Measurements from ENCODE around the gene DCTN5. TPM values are rescaled to one million over a fixed set of nuclear protein-coding genes. Genes with fewer than 3 reads are reported as not detected.

The DCTN5 gene
- total RNA-seq = 52.8 and 54.6 TPM in 2 replicates

DNA sequence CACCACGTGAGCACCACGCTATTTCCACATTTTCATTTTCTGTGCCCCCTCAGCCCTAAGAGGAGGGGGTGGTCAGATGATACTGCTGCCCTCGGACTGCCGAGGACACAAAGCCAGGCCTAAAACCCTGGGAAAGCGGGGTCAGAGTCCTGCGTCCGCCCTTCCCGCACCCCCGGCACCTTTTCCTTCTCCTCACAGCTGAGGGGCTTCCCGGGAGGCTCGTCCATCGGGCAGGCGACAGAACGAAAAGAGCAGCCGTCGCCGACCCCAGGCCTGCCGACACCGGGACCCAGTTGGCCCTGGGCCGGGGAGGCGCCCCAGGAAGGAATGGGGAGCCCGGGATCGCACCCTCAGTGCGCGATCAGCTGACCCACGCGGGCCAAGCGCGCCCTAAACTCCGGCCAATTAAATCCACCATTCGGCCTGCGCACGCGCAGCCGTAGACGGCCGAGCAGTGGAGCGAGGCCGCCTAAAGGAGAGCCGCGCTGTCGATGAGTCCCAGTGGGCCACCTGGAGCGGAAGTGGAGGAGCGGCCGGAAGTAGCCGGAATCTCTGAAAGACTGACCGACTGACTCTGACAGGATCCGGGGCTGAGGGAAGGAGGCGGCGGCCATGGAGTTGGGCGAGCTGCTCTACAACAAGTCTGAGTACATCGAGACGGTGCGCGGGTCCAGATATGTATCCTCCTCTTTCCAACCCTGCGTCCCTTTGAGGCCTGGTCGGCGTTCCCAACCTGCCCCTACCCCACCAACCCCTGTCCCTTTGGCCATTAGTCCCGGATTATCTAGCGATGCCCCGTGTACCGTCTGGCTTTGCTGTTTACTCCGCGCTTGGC is at the start of gene DCTN5, which contains the start of gene PALB2:
Gene DCTN5 (plus strand): TSS at position 536 of the 835 bp plus-strand sequence. CDS start 77 bp downstream, at position 613.
Gene PALB2 (minus strand): TSS at position 380 of the 835 bp plus-strand sequence. CDS start 153 bp downstream, at position 227.

GRCh38 chr16:23595951-23596720 is 45.1 kb upstream of the DCTN5 start, which contains the start of gene NDUFAB1:
NDUFAB1 (minus strand) TSS chr16:23596316; CDS start chr16:23596290, 26 bp downstream.

DNA sequence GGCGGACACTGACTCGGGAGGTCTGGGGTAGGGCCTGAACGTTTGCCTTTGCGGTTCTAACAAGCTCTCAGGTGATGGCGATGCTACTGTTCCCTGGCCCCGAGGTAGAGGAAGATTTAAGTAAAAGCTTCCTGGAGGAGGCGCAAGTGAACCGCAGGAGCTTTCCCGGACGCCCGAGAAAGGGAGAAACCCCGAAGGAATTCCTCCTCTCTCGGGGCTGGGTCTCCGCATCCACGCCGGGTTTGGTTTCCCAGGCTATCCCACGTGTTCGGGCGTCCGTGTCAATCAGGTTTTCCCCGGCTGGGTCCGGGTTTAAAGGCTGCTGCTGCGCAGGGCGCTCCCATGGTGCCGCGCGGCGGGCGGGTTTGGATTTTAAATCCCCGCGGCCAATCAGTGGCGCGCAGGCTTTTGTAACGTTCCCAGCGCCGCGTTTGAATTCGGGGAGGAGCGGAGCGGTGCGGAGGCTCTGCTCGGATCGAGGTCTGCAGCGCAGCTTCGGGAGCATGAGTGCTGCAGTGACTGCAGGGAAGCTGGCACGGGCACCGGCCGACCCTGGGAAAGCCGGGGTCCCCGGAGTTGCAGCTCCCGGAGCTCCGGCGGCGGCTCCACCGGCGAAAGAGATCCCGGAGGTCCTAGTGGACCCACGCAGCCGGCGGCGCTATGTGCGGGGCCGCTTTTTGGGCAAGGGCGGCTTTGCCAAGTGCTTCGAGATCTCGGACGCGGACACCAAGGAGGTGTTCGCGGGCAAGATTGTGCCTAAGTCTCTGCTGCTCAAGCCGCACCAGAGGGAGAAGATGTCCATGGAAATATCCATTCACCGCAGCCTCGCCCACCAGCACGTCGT is 37.4 kb downstream of the DCTN5 start, which contains the start of gene PLK1:
Gene PLK1 (plus strand): TSS at position 460 of the 844 bp plus-strand sequence. CDS start 44 bp downstream, at position 504.

GRCh38 chr16:23712976-23713375 is 71.7 kb downstream of the DCTN5 start, which contains the start of gene ERN2:
ERN2 (minus strand) TSS chr16:23713222; CDS start chr16:23713187, 35 bp downstream.

Other genes with a start within 250 kb of the DCTN5 start
- gene COG7, start 188.3 kb upstream of the DCTN5 start, total RNA-seq = 22.8 and 23.6 TPM in 2 replicates
- 25.2 and 27.7 TPM in 2 replicates for gene GGA2, start 131.0 kb upstream of the DCTN5 start, total RNA-seq
- 42.0 and 67.0 TPM in 2 replicates for gene EARS2, start 84.1 kb upstream of the DCTN5 start, total RNA-seq
- 121 and 134 TPM in 2 replicates for gene UBFD1, start 83.7 kb upstream of the DCTN5 start, total RNA-seq
- 71.2 and 76.4 TPM in 2 replicates for gene NDUFAB1, start 45.1 kb upstream of the DCTN5 start, total RNA-seq
- gene PALB2, start 156 bp upstream of the DCTN5 start, total RNA-seq = 6.3 and 8.3 TPM in 2 replicates
- 3.7 and 9.8 TPM in 2 replicates for gene PLK1, start 37.4 kb downstream of the DCTN5 start, total RNA-seq
- gene ERN2, start 71.8 kb downstream of the DCTN5 start, total RNA-seq = not detected in 2 replicates
- gene CHP2, start 113.6 kb downstream of the DCTN5 start, total RNA-seq = not detected in 2 replicates
- gene PRKCB, start 194.5 kb downstream of the DCTN5 start, total RNA-seq = 0.07 TPM in 1 of 2 replicates, not detected in the other

Measured in smooth muscle cell of the pulmonary artery (primary cell).